ENCODE measurements around the gene CILP. TPM values are rescaled to one million over a fixed set of nuclear protein-coding genes. Genes with fewer than 3 reads are reported as not detected.

Gene CILP
- total and polyA plus RNA-seq, 2 experiments from 2014 or later, result 0.03 TPM; not detected in 1

- Histone ChIP-seq H3K4me1 (ENCODE audit: insufficient read depth) (no peaks in the 10 kb centered on the region; the same call in 1 of the 2 replicates), H4K20me1 (replicated peaks; ENCODE audit: insufficient read depth) (no peaks in the 10 kb centered on the region), H2AFZ (no peak overlapping the region), H3K27ac (ENCODE audit: low read depth) (no peak overlapping the region), H3K79me2 (replicated peaks; ENCODE audit: insufficient read depth) (no peaks in the 10 kb centered on the region), H3K9me2 (ENCODE audit: insufficient read depth) (no peaks in the 10 kb centered on the region), H3K27me3 (ENCODE audit: insufficient read depth) (no peaks in the 10 kb centered on the region), H3K4me2 (no peak overlapping the region), H3K36me3 (ENCODE audit: insufficient read depth) (no peaks in the 10 kb centered on the region), H3F3A (replicated peaks; ENCODE audit: low read depth) (no peaks in the 10 kb centered on the region), H3K4me3 (no peak overlapping the region)
- TF ChIP-seq JUNB (IDR thresholded peaks at IDR 0.05; ENCODE audit: unreplicated experiment) (no peak), ZNF331 (CRISPR knock-in tag; IDR thresholded peaks at IDR 0.05; ENCODE audit: low read depth) (no peak), CTCF (conservative IDR thresholded peaks at IDR 0.05; ENCODE audit: low read depth in 2 of 2) (no peak), EZH2phosphoT487 (IDR thresholded peaks at IDR 0.05; ENCODE audit: unreplicated experiment) (no peak), ZNF462 (CRISPR knock-in tag; IDR thresholded peaks at IDR 0.05) (no peak), EZH2 (IDR thresholded peaks at IDR 0.05; ENCODE audit: low read depth, unreplicated experiment) (no peak), POLR2AphosphoS5 (IDR thresholded peaks at IDR 0.05; ENCODE audit: low read depth) (no peak), ZNF114 (CRISPR knock-in tag; IDR thresholded peaks at IDR 0.05) (no peak), NANOG (IDR thresholded peaks at IDR 0.05; ENCODE audit: borderline replicate concordance) (no peak), ETS1 (IDR thresholded peaks at IDR 0.05) (no peak), CREB1 (CRISPR knock-in tag; IDR thresholded peaks at IDR 0.05; ENCODE audit: low read depth) (no peak), STAT1 (IDR thresholded peaks at IDR 0.05; ENCODE audit: unreplicated experiment) (no peak), REST (IDR thresholded peaks at IDR 0.05; ENCODE audit: unreplicated experiment) (no peak)
- 0 out of 3 replicates have a peak, but pooled peaks cover 2% of the 10 kb centered on the region for H3K4me1 Mint-ChIP-seq
- DNase-seq (ENCODE audit: low spot score) (no peak), ATAC-seq (no peak)
- H3K9me3 Mint-ChIP-seq, result no peaks in the 10 kb centered on the region
- H3K27me3 Mint-ChIP-seq (ENCODE audit: insufficient read depth, low read depth, poor library complexity), result no peaks in the 10 kb centered on the region
- no peak overlapping the region for H3K4me3 Mint-ChIP-seq
- no peak overlapping the region for H3K27ac Mint-ChIP-seq
- no peaks in the 10 kb centered on the region for H3K36me3 Mint-ChIP-seq (ENCODE audit: low read depth)
Observed at GRCh38 chr15:65255486-65256140, 44.3 kb upstream of the CILP start.
